ENCODE measurements around the gene PIH1D2.
"Not testable (repeated sequence)": the region's sequence is repeated elsewhere in the genome, so short reads cannot be mapped to it uniquely, and the experiment has no call there.

PIH1D2 gene

DNA sequence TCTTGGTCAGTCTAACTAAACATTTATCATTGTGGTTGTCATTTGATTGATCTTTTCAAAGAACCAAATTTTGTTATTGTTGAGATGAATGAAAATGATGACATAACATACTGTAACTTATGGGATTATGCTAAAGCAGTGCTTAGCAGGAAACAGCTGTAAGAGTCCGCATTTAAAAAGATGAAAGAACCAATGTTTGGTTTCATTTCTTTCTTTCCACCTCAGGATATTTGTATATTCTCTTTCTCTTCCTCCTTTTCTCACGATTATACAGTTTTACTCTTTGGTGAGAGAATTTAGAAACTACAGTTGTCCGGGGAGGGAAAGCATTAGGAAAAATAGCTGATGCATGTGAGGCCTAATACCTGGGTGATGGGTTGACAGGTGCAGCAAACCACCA, 23.1 kb downstream of the PIH1D2 start:
- no peak for DNase-seq

DNA sequence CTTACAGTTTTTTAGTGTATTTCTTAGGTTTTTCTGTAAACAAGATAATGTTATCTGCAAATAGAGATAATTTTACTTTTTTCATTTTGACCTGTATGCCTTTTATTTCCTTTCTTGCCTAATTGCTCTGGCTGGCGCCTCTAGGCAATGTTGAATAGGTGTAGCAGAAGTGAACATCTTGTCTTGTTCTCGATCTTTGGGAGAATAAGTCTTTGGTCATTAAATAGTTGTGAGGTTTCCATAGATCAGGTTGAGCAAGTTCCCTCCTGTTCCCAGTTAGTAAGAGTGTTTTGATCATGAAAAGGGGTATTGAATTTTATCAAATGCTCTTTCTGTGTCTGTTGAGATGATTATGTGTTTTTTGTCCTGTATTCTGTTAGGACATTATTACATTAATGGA, 24.0 kb downstream of the PIH1D2 start:
- DNase-seq, result no peak

- not testable (repeated sequence) for DNase-seq
These were observed 25.6 kb downstream of the PIH1D2 start for GRCh38 chr11:112048256-112048655.

DNA sequence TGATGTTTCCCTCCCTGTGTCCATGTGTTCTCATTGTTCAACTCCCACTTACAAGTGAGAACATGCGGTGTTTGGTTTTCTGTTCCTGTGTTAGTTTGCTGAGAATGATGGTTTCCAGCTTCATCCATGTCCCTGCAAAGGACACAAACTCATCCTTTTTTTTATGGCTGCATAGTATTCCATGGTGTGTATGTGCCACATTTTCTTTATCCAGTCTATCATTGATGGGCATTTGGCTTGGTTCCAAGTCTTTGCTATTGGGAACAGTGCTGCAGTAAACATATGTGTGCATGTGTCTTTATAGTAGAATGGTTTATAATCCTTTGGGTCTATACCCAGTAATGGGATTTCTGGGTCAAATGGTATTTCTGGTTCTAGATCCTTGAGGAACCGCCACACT, 27.2 kb downstream of the PIH1D2 start:
- not testable (repeated sequence) for DNase-seq

DNA sequence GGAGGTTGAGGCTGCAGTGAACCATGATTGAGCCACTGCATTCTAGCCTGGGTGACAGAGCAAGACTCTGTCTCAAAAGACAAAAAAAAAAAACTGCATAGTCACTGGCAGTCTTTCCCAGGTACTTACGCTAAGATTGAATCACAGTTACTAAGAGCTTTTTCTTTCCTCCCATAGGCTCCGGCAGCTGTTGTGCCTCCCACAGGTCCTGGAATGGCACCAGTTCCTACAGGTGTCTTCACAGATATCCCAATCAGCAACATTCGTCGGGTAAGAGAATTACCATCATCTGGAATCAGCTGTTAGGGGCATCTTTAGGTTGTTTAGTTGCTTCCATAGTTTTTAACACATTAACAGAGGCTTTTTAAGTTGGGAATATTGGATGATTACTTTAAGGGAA, 28.9 kb downstream of the PIH1D2 start:
- DNase-seq, result no peak

DNA sequence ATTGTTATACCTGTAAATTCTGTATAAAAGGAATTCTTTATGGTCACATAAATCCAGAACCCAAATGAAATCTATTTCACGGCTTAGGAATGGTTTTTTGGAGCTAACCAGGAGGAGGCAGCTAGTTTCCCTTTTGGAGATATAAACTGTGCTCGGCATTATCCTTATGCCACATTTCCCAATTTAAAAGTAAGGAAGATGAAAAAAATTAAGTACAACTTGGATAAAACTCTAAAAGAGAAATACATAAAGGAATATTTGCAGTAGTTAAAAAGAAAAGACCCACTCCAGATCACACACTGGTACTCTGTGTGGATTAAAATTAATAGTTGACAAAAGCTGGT, 30.9 kb downstream of the PIH1D2 start:
- DNase-seq, result no peak

GRCh38 chr11:112042161-112042960, 31.5 kb downstream of the PIH1D2 start:
- no peak for DNase-seq

GRCh38 chr11:112037527-112037926, 36.3 kb downstream of the PIH1D2 start:
- no peak for DNase-seq

GRCh38 chr11:112033902-112034301, 39.9 kb downstream of the PIH1D2 start:
- DNase-seq, result no peak

- DNase-seq, result no peak
These were observed 44.4 kb downstream of the PIH1D2 start for GRCh38 chr11:112029460-112029859.

GRCh38 chr11:112026784-112027410, 46.9 kb downstream of the PIH1D2 start:
- not testable (repeated sequence) for DNase-seq

DNA sequence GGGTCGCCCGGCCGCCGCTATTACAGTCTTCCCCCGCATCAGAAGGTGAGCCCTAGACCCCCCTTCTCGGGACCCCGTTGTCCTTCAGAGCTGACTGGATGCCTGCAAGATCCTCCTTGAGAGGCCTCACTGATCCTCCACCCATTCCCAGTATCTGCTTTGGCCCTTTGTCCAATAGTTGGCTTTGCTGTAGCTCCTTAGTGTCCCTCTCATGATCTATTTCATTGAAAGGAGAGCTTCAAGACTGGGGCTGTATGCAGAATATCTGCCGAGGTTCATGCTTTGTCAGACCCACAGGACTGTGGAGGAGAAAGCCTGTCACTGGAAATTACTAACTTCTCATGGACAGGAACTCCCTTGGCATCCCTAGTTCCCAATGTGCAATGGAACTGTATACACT, 48.1 kb downstream of the PIH1D2 start:
- DNase-seq, result no peak

DNA sequence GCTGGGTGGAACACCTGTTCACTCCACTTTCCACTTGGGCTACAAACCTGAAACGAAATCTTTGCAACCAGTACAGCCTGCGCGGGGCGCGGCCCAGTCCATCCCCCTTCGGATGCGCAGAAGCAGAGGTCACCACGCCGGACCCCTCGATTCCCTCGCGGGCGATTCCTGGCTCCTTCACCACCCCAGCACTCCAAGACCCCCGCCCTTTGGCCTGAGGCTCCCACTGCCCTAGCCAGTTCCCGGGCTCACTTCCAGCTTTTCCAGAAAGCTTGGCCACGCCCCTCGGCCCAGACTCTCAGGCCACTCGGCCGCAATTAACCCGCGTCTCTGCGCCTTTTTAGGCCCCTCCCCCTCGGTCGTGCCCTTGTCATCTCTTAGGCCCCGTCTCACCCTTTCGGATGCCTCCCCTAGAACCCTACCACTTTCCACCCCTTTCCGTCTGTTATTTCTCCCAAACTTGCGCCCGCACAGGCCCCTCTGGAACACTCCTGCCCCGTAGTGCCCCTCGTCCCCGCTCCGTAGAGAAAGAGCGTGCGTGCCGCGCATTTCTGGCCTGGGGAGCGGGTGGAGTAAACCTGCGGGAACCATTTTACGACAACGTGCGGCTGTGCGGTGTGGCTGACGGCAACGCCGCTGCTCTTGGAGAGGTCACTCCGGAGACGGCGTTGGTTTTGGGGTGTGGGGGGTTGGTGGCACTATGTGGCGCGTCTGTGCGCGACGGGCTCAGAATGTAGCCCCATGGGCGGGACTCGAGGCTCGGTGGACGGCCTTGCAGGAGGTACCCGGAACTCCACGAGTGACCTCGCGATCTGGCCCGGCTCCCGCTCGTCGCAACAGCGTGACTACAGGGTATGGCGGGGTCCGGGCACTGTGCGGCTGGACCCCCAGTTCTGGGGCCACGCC, 48.8 kb downstream of the PIH1D2 start, which contains the start of gene DLAT:
DLAT (plus strand) TSS at position 636 of the 906 bp plus-strand sequence; CDS start at position 701, 65 bp downstream.
- DNase-seq, result peak; percentile 54

GRCh38 chr11:112024178-112024772, 49.5 kb downstream of the PIH1D2 start:
- no peak for DNase-seq

DNA sequence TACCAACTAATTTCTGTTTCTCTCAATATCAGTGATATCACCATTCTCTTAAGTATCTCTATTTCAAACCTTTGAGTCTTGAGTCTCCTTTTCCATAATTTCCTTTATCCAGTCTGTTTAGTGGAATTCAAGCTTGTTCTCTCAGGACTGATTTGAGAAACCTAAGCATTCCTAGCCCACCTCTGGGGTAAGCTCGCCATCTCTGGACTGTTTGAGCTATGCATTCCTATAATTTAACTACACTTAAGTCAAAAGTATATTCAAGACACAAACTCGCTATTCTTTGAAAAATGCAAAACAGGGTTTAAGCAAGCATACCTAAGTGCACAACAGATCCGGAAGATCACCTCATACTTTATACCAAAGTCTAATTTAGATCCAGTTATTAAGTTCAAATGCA, 50.7 kb downstream of the PIH1D2 start:
- DNase-seq, result no peak

- no peak for DNase-seq
These were observed 54.8 kb downstream of the PIH1D2 start for GRCh38 chr11:112019066-112019465.

Measured in DMS 273 treated with DMSO at 0.1 percent for 48 hours (cell line).